Motor neuron (in vitro differentiated cells): ENCODE data around the gene RNF223. TPM values are rescaled to one million over a fixed set of nuclear protein-coding genes. Genes with fewer than 3 reads are reported as not detected.
A peak's percentile ranks its signal among the peaks of the same experiment; 100 is the strongest.
"Not testable (repeated sequence)": the region's sequence is repeated elsewhere in the genome, so short reads cannot be mapped to it uniquely, and the experiment has no call there.

Experiments
- ATAC-seq, 8 experiments: fragments of 200-7000 bp; cut with Tn5 transposase; replicated peaks in 6 of 8; 2 replicates each; pipeline ENCODE4 v1.8.0; 2021; ENCODE audit warnings: mild to moderate bottlenecking in 8 of 8, moderate library complexity in 8 of 8
- H3K27ac ChIP-seq, 2 donors: fragments of 250-450 bp; sonication (Bioruptor Pico); 2 replicates each; pipeline ENCODE4 v1.9.0; 2021; ENCODE audit warnings: antibody characterized with exemption in 2 of 2, mild to moderate bottlenecking in 2 of 2, moderate library complexity in 1 of 2
- H3K4me1 ChIP-seq, 2 donors: fragments of 250-450 bp; sonication (Bioruptor Pico); replicated peaks in 1 of 2; 2 replicates each; pipeline ENCODE4 v1.6.1; 2021; ENCODE audit warnings: antibody characterized with exemption in 2 of 2, mild to moderate bottlenecking in 2 of 2, moderate library complexity in 1 of 2
- H3K4me3 ChIP-seq, 5 donors: fragments of 250-450 bp; sonication (Bioruptor Pico); 2 replicates each; pipeline ENCODE4 v1.9.0; 2021; ENCODE audit warnings: antibody characterized with exemption in 5 of 5, mild to moderate bottlenecking in 5 of 5, moderate library complexity in 4 of 5
- WGBS, 10 experiments: fragments of 450-650 bp; shearing (Covaris generic); methylation state at CpG; one replicate each; pipeline ENCODE4 v1.0.0; 2022; 5-methylcytosine and 5-hydroxymethylcytosine counted together
- in situ Hi-C, 9 experiments: fragments of 400-800 bp; cut with MboI; loops; one replicate each; pipeline ENCODE4 v1.15.0; 2021; ENCODE audit warnings: low sequenced_read_pairs in 9 of 9, low pct_unique_long_range_greater_than_20kb in 2 of 9; ENCODE audit not compliant: unreplicated experiment in 9 of 9
- total RNA-seq, 8 experiments: library from RNA; unstranded; fragments of 300-600 nt; gene quantifications; 2 replicates each; pipeline versions ENCODE4 v1.2.3 to v1.2.4, GENCODE V29; 2022

Gene RNF223
- total RNA-seq, 8 experiments from 2014 or later, result 0.05 to 0.95 (median 0.13) TPM; not detected in 4

DNA sequence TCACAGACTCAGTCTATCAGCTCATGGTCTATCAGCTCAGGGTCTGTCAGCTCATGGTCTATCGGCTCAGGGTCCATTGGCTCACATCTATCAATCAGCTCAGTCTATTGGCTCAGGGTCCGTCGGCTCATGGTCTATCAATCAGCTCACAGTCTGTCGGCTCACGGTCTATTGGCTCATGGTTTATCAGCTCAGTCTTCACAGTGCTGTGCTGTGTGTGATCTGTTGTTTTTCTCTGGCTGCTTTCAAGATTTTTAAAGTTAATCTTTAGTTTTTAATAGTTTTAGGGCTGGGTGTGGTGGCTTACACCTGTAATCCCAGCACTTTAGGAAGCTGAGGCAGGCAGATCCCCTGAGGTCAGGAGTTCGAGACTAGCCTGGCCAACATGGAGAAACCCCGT, 27.4 kb upstream of the RNF223 start:
- Histone ChIP-seq H3K27ac (no peak overlapping the region), H3K4me1 (no peaks in the 10 kb centered on the region), H3K4me3 (no peak overlapping the region)
- ATAC-seq, result no peak
- in situ Hi-C loops, result no loop called here
- 81 to 100% (median 92%) methylated on average over 1 to 7 of the region's 7 CpGs; no CpG with 5 or more reads in 2 of the 10 experiments for WGBS, 10 experiments

DNA sequence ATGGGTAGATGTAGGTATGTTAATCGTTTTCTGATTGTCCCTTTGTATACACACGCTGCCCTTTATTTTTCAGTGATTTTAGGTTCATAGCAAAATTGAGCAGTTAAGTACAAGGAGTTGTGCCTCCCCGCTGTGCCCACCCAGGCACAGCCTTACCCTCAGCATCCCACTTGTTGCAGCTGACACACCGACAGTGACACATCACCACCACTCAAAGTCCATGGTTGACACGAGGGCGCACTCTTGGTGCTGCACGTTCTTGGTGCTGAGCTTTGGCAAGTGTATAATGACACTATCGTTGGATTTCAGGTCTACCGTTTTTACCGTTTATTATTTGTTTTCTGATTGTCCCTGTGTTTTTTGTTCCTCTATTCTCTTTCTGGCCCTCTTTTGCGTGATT, 26.2 kb upstream of the RNF223 start:
- no peak for ATAC-seq
- no peak overlapping the region for H3K27ac ChIP-seq
- in situ Hi-C loops, result no loop called here

DNA sequence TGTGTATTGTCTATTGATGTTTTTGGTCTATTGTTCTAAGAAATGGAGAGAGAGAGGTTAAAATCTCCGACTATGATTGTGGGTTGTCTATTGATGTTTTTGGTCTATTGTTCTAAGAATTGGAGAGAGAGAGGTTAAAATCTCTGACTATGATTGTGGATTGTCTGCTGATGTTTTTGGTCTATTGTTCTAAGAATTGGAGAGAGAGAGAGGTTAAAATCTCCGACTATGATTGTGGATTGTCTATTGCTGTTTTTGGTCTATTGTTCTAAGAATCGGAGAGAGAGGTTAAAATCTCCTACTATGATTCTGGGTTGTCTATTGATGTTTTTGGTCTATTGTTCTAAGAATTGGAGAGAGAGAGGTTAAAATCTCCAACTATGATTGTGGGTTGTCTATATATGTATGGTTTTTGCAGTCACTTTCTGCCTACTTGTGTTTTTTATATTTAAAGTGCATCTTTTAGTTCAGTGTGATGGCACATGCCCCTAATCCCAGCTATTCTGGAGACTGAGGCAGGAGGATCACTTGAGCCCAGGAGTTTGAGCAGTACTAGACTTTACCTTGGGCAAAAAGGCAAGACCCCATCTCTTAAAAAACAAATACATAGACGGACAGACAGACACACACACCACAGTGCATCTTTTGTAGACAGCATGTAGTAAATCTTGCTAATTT, 25.5 kb upstream of the RNF223 start:
- no peak for ATAC-seq
- 43 to 97% (median 81%) methylated on average over 2 to 4 of the region's 4 CpGs for WGBS, 10 experiments
- Histone ChIP-seq H3K4me3 (no peak overlapping the region), H3K4me1 (peaks cover 0 to 2% of the 10 kb centered on the region in 2 donors), H3K27ac (no peak overlapping the region)
- in situ Hi-C loops, result no loop called here

More for the DNA sequence above, 26.2 kb upstream of the RNF223 start:
- WGBS, 10 experiments, result 79 to 100% (median 93%) methylated on average over 4 to 11 of the region's 11 CpGs
- H3K4me1 ChIP-seq, result no peaks in the 10 kb centered on the region
- H3K4me3 ChIP-seq, result no peak overlapping the region

DNA sequence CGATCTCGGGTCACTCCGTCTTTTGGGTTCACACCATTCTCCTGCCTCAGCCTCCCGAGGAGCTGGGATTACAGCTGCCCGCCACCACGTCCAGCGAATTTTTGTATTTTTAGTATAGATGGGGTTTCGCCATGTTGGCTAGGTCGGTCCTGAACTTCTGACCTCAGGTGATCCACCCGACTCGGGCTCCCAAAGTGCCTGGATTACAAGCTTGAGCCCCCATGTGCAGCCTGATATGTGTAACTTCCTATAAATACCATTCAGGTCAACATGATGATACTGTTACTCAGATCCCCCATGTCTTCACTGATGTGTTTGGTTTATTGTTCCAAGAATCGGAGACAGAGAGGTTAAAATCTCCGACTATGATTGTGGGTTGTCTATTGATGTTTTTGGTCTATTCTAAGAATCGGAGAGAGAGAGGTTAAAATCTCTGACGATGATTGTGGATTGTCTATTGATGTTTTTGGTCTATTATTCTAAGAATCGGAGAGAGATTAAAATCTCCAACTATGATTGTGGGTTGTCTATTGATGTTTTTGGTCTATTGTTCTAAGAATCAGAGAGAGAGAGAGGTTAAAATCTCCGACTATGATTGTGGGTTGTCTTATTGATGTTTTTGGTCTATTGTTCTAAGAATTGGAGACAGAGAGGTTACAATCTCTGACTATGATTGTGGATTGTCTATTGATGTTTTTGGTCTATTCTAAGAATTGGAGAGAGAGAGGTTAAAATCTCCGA, 24.7 kb upstream of the RNF223 start:
- Histone ChIP-seq H3K4me1 (peaks cover 0 to 2% of the 10 kb centered on the region in 2 donors), H3K27ac (no peak overlapping the region), H3K4me3 (no peak overlapping the region)
- in situ Hi-C loops, result no loop called here
- 70 to 95% (median 84%) methylated on average over 2 to 18 of the region's 18 CpGs; no CpG with 5 or more reads in 1 of the 10 experiments for WGBS, 10 experiments
- no peak for ATAC-seq

DNA sequence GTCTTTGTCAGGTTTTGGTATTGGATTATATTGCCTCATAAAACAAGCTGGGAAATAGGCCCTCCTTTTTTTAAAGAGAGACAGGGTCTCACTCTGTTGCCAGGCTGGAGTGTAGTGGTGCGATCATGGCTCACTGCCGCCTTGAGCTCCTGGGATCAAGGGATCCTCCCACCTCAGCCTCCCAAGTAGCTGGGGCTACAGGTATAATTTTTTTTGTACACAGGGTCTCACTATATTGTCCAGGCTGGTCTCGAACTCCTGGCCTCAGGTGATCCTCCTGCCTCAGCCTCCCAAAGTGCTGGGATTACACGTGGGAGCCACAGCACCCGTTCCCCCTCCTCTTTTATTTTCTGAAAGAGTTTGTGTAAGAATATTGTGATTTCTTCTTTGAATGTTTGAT, 22.0 kb upstream of the RNF223 start:
- H3K4me1 ChIP-seq, ATAC-seq, in situ Hi-C loops, H3K27ac ChIP-seq, H3K4me3 ChIP-seq: not testable (repeated sequence)
- WGBS, 10 experiments, result 84 to 100% (median 97%) methylated on average over 1 to 5 of the region's 5 CpGs; no CpG with 5 or more reads in 2 of the 10 experiments

DNA sequence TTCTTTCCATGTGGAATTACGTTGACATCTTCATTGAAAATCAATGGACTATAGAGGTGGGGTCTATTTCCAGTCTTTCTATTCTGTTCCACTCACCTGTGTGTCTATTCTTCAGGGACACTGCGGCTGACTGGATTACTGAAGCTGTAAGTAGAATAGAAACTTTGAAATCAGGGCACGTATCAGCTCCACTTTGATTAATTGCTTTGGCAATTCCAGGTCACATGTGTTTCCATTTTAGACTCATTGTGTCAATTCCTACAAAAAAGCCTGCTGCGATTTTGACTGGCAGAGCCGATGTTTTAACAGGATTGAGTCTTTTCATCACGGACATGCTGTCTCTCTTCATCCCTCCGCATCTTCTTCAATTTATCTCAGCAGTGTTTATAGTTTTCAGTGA, 20.9 kb upstream of the RNF223 start:
- in situ Hi-C loops, result no loop called here
- WGBS, 10 experiments, result 56 to 100% (median 87%) methylated on average over 1 to 7 of the region's 7 CpGs
- peak in 1 of 8 experiments; percentile 27 for ATAC-seq
- Histone ChIP-seq H3K27ac (no peak overlapping the region), H3K4me1 (peaks cover 0 to 2% of the 10 kb centered on the region in 2 donors), H3K4me3 (no peak overlapping the region)

DNA sequence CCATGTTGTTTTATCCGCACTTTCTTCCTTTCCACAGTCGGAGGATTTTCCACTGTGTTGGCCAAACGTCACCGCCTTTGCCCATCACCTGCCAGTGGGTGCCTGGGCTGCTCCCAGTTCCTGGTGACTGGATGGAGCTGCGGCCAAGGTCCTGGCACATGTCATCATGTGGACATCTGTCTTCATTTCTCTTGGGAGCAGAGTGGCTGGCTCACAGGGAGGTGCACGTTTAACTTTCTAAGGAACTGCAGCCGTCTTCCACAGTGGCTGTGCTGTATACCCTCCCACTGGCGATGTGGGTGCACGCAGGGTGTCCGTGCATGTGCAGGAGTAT, 19.5 kb upstream of the RNF223 start:
- 67 to 100% (median 89%) methylated on average over 1 to 10 of the region's 10 CpGs; no CpG with 5 or more reads in 4 of the 10 experiments for WGBS, 10 experiments
- no peak for ATAC-seq
- Histone ChIP-seq H3K4me3 (no peak overlapping the region), H3K27ac (no peak overlapping the region), H3K4me1 (peaks cover 0 to 2% of the 10 kb centered on the region in 2 donors)
- in situ Hi-C loops, result no loop called here

DNA sequence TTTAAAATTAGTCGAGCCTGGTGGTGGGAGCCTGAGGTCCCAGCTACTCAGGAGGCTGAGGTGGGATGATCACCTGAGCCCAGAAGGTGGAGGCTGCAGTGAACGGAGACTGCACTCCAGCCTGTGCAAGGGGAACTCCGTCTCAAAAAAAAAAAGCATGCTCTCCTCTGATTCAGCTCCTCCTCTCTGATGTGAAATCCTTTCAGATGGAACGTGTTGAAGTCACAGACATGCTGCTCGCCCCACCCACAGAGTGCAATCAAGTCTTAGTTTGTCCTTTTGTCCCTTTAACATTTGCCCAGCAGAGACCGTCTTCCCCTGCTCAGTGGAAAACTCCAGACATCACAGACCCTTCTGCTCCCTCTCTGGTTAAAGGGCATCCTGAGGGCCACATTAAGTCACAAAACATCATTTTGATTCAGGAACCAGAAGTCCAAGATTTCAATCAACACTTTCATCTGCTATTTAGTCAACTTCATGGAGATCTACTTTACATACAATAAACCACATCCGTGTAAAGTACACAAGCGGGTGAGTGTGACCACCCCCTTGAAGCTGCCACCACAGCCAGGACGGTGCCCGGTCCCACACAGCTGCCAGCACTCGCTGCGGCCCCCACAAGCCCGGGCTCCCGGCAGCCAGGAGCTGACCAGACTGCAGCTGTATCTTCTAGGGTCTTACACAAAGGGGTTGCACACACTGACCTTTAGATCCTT, 18.9 kb upstream of the RNF223 start:
- Histone ChIP-seq H3K27ac (no peak overlapping the region), H3K4me3 (no peak overlapping the region), H3K4me1 (peaks cover 0 to 2% of the 10 kb centered on the region in 2 donors)
- in situ Hi-C loops, result no loop called here
- ATAC-seq, result peak in 1 of 8 experiments; percentile 37
- WGBS, 10 experiments, result 20 to 100% (median 76%) methylated on average over 1 to 12 of the region's 14 CpGs; no CpG with 5 or more reads in 1 of the 10 experiments

DNA sequence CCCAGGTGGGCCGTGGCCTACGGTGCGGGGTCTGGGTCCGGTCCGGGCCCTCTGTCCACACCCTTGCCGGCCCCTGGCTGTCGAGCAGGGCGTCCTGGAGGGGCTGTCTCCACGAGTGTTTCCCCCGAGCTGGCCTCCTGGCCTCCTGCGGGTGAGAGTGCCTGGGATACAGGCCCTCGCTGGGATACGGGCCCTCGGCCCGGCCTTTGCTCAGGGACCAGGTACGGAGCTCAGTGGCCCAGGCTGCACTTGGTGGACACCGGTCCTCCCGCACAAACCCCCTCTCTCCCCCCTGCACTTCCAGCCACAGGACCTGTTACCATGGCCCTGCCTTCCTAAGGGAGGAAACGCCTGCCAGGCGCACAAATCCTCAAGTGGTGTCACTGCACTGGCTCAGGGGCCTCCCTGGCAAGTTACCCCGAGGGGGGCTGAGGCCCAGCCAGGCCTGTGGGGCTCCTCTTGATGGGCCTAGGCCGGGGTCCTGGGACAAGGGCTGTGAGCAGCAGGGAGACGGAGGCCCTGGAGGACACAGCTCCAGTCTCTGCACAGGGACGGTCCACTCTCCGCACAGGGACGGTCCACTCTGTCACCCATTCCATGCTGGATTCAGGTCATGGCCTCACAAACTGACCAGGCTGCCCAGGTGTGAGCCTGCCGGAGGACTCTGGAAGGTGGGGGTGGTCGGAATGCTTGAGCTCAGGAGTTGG, 18.2 kb upstream of the RNF223 start:
- WGBS, 10 experiments, result 90 to 100% (median 93%) methylated on average over 2 to 9 of the region's 28 CpGs; no CpG with 5 or more reads in 6 of the 10 experiments
- in situ Hi-C loops, result no loop called here
- H3K4me1 ChIP-seq, result peaks cover 0 to 2% of the 10 kb centered on the region in 2 donors
- peak in 2 of 8 experiments; percentile 11 to 12 for ATAC-seq
- H3K27ac ChIP-seq, result no peak overlapping the region
- H3K4me3 ChIP-seq, result no peak overlapping the region

DNA sequence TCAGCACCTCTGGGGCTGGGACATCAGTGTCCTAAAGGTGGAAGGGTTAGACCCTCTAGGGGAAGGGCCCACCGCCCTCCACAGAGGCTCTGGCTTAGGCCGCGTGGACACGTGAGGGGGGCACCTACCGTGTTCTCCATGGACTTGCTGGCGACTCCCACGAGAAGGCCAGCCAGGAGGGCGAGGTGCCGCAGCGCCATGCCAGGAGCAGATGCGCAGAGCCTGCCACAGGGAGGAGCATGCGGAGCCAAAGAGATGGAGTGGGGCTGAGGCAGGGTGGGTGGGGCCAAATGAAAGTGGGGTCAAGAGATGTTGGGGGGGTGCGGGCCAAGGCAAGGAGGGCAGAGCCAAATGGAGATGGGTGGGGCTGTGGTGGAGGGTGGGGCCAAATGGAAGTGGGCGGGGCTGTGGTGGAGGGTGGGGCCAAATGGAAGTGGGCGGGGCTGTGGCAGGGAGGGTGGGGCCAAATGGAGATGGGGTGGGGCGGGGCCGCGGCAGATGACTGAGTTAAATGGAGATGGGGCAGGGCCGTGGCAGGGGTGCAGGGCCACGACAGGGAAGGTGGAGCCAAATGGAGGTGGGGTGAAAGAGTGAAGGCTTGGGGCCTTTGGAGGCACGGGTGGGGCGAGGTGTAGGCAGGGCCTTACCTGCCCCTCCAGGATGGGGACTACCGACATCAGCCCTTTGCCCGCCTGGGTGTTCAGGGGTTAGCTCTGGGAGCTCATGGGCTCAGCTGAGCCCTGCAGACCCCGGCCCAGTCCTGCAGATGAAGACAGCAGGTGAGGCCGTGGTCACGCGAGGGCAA, 17.4 kb upstream of the RNF223 start:
- Histone ChIP-seq H3K4me3 (no peak overlapping the region), H3K27ac (no peak overlapping the region), H3K4me1 (peaks cover 0 to 2% of the 10 kb centered on the region in 2 donors)
- 97 to 100% methylated on average over 4 to 6 of the region's 28 CpGs; no CpG with 5 or more reads in 8 of the 10 experiments for WGBS, 10 experiments
- in situ Hi-C loops, result no loop called here
- ATAC-seq, result peak in 3 of 8 experiments; percentile 1 to 50 (median 25)

DNA sequence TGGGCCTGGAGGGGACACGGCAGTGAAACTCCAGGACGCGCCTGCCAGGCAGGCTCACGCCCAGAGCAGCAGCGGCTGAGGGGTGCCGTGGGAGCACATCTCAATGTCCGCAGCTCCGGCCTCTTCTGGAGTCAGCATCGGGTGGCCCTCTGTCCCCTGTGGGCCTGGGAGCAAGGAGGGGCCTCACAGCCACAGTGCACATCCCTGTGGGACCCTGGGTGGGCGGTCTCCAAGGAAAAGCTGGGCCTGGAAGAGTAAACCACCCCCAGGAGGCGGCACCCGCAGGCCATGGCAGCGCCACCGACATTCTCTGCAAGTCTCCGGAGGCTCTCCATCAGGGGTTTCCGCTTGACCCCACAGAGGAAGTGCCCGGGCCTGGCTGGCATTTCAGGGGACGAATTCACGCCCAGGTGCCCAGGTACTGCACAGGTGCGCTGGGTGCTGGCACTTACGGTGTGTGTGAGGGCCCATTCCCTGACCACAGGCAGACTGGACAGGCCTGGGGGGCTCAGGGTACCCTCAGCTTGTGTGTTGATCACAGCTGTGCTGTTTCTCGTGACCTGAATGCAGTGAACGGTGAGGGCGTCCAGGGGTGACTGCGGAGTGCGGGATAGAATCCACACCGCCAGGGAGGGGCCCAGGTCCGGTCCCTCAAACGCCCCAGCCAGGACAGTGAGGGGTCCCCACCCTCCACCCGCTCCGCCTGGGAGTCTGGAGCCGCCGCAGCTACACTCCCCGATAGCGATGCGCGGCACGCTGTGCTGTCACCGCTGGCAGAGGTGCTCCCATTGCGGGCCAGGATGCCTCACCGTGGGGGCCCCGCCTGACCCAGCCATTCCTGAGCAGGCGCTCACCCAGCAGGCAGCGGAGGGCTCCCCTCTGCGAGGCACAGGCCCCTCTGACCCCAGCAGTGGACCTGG, 16.6 kb upstream of the RNF223 start:
- Histone ChIP-seq H3K27ac (no peak overlapping the region), H3K4me3 (no peak overlapping the region), H3K4me1 (peaks cover 0 to 2% of the 10 kb centered on the region in 2 donors)
- ATAC-seq, result peak in 1 of 8 experiments; percentile 5
- in situ Hi-C loops, result no loop called here
- 17 to 100% (median 92%) methylated on average over 1 to 18 of the region's 45 CpGs; no CpG with 5 or more reads in 2 of the 10 experiments for WGBS, 10 experiments
